ENCODE results near the gene EAF1. TPM values are rescaled to one million over a fixed set of nuclear protein-coding genes. Genes with fewer than 3 reads are reported as not detected.
"Not testable (repeated sequence)": the region's sequence is repeated elsewhere in the genome, so short reads cannot be mapped to it uniquely, and the experiment has no call there.

The EAF1 gene
- total RNA-seq, 1 donor from 2014 or later, result 24.9 TPM

DNA sequence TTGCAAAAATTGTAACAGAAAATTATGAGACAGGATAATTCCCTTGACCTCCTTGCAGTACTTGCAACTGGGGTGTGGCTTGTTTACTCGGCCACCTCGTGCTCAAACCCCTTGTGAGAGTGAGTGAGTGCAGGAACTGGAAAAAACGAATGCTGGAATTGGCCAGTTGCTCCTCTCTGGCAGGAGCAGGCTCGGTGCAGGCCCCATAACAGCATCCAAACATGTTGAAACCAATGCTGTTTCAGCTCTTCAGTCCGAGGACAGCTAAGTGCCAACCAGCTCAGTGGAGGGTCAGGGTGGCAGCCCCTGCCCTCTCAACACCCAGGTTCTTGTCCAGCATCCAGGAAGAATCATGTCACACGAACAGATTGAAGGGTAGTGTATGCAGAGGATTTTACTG is 36.9 kb upstream of the EAF1 start:
- peaks cover 17% of the 10 kb centered on the region for H3K36me3 Mint-ChIP-seq (ENCODE audit: low read depth)
- H3K27me3 Mint-ChIP-seq (ENCODE audit: low read depth), result no peaks in the 10 kb centered on the region
- no peak overlapping the region for H3K27ac Mint-ChIP-seq (ENCODE audit: unreplicated experiment)
- TF ChIP-seq, protein P1, sequence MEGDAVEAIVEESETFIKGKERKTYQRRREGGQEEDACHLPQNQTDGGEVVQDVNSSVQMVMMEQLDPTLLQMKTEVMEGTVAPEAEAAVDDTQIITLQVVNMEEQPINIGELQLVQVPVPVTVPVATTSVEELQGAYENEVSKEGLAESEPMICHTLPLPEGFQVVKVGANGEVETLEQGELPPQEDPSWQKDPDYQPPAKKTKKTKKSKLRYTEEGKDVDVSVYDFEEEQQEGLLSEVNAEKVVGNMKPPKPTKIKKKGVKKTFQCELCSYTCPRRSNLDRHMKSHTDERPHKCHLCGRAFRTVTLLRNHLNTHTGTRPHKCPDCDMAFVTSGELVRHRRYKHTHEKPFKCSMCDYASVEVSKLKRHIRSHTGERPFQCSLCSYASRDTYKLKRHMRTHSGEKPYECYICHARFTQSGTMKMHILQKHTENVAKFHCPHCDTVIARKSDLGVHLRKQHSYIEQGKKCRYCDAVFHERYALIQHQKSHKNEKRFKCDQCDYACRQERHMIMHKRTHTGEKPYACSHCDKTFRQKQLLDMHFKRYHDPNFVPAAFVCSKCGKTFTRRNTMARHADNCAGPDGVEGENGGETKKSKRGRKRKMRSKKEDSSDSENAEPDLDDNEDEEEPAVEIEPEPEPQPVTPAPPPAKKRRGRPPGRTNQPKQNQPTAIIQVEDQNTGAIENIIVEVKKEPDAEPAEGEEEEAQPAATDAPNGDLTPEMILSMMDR (conservative IDR thresholded peaks at IDR 0.05), result no peak
- no peaks in the 10 kb centered on the region for H3K4me1 Mint-ChIP-seq
- H3K4me3 Mint-ChIP-seq, result no peak overlapping the region
- DNase-seq (ENCODE audit: low read depth, low spot score), result no peak
- H3K9me3 Mint-ChIP-seq, result peaks cover 9% of the 10 kb centered on the region

DNA sequence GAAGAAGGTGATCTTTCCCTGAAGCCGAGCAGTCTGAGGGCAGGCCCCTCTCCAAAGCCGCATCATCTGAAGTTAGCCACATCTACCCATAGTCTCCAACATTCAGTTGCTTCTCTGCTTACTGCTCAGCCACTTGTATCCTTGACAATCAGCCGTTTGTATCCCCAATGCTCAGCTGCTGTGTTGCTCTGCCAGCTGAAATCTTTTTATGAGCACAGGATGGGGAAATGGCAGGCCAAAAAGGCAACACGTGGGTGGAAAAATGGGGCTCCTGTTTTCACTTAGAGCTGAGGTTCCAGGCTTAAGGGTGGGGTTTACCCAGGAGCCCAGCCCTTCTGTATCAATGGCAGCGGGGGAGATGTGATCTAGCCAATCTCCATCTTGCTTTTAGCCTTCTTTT is 36.4 kb upstream of the EAF1 start:
- TF ChIP-seq, protein P1 (conservative IDR thresholded peaks at IDR 0.05), result no peak
- peaks cover 18% of the 10 kb centered on the region for H3K36me3 Mint-ChIP-seq (ENCODE audit: low read depth)
- H3K9me3 Mint-ChIP-seq, result peaks cover 5% of the 10 kb centered on the region
- DNase-seq (ENCODE audit: low read depth, low spot score), result no peak
- no peak overlapping the region for H3K27ac Mint-ChIP-seq (ENCODE audit: unreplicated experiment)
- no peaks in the 10 kb centered on the region for H3K27me3 Mint-ChIP-seq (ENCODE audit: low read depth)
- H3K4me1 Mint-ChIP-seq, result no peaks in the 10 kb centered on the region
- H3K4me3 Mint-ChIP-seq, result no peak overlapping the region

DNA sequence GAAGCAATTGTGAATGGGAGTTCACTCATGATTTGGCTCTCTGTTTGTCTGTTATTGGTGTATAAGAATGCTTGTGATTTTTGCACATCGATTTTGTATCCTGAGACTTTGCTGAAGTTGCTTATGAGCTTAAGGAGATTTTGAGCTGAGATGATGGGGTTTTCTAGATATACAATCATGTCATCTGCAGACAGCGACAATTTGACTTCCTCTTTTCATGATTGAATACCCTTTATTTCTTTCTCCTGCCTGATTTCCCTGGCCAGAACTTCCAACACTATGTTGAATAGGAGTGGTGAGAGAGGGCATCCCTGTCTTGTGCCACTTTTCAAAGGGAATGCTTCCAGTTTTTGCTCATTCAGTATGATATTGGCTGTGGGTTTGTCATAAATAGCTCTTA is 34.1 kb upstream of the EAF1 start:
- H3K4me1 Mint-ChIP-seq; H3K27me3 Mint-ChIP-seq (ENCODE audit: low read depth); H3K9me3 Mint-ChIP-seq; DNase-seq (ENCODE audit: low read depth, low spot score); H3K27ac Mint-ChIP-seq (ENCODE audit: unreplicated experiment); H3K4me3 Mint-ChIP-seq: not testable (repeated sequence)
- H3K36me3 Mint-ChIP-seq (ENCODE audit: low read depth), result peaks cover 22% of the 10 kb centered on the region

DNA sequence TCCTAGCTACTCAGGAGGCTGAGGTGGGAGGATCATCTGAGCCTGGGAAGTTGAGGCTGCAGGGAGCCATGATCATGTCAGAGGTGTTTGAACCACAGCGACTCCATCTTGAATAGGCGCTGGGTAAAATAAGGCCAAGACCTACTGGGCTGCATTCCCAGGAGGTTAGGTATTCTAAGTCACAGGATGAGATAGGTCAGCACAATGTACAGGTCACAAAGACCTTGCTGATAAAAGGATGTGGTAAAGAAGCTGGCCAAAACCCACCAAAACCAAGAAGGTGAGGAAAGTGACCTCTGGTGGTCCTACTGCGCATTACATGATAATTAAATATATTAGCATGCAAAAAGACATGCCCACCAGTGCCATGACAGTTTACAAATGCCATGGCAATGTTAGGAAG is 28.7 kb upstream of the EAF1 start:
- not testable (repeated sequence) for H3K27me3 Mint-ChIP-seq (ENCODE audit: low read depth); H3K4me3 Mint-ChIP-seq; H3K4me1 Mint-ChIP-seq; DNase-seq (ENCODE audit: low read depth, low spot score); H3K27ac Mint-ChIP-seq (ENCODE audit: unreplicated experiment); H3K9me3 Mint-ChIP-seq
- H3K36me3 Mint-ChIP-seq (ENCODE audit: low read depth), result peaks cover 15% of the 10 kb centered on the region

DNA sequence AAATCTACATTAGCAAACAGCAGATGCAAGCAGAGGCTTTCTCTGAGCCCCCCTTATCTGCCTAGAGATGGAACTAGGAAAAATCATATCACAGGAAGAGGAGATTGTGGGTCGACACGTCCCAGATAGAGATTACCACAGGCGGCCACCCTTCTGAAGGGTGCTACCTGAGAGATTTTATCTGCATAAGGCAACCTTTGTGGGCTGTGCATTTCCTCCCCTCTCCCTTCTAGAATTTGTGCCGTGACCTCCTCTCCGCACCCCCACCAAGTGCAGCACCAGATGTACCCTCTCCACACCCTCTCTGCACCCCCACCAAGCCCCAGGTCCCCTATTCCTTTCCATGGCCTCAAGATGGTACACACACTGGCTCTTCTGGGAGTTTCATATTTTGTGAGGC is 27.4 kb upstream of the EAF1 start:
- Mint-ChIP-seq H3K4me3 (no peak overlapping the region), H3K36me3 (ENCODE audit: low read depth) (peaks cover 15% of the 10 kb centered on the region), H3K27me3 (ENCODE audit: low read depth) (no peaks in the 10 kb centered on the region), H3K27ac (ENCODE audit: unreplicated experiment) (no peak overlapping the region), H3K4me1 (no peaks in the 10 kb centered on the region), H3K9me3 (peaks cover 4% of the 10 kb centered on the region)
- TF ChIP-seq, protein P1 (conservative IDR thresholded peaks at IDR 0.05), result no peak
- no peak for DNase-seq (ENCODE audit: low read depth, low spot score)

DNA sequence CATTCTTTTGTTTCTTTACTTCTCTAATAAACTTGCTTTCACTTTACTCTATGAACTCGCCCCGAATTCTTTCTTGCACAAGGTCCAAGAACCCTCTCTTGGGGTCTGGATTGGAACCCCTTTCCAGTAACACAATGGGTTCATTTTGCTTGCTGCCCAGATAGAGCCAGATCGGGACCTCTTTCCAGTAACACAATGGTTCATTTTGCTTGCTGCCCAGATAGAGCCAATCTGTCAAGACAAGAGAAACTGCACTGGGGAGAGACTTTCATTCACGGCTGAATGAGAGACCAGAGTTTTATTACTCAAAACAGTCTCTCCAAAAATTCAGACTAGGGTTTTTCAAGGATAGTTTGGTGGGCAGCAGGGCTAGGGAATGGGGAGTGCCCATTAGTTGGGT is 25.5 kb upstream of the EAF1 start:
- TF ChIP-seq, protein P1 (conservative IDR thresholded peaks at IDR 0.05), result no peak

DNA sequence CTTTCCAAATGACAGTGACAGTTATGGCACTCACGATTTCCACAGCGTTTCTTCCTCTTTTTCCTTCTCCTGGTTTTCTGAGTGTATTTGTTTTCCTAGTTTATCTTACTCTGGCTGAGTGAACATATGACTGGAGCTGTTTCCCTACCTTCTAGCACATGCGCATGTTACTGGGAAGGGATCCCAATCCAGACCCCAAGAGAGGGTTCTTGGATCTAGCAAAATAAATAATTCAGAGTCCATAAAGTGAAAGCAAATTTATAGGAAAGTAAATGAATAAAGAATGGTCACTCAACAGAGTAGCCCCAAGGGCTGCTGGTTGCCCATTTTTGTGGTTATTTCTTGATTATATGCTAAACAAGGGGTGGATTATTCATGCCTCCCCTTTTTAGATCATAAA is 23.9 kb upstream of the EAF1 start:
- Mint-ChIP-seq H3K27ac (ENCODE audit: unreplicated experiment) (no peak overlapping the region), H3K4me3 (no peak overlapping the region), H3K4me1 (no peaks in the 10 kb centered on the region), H3K36me3 (ENCODE audit: low read depth) (no peaks in the 10 kb centered on the region), H3K9me3 (no peaks in the 10 kb centered on the region), H3K27me3 (ENCODE audit: low read depth) (no peaks in the 10 kb centered on the region)
- DNase-seq (ENCODE audit: low read depth, low spot score), result no peak
- TF ChIP-seq, protein P1 (conservative IDR thresholded peaks at IDR 0.05), result no peak

More for the DNA sequence above, 25.5 kb upstream of the EAF1 start:
- DNase-seq (ENCODE audit: low read depth, low spot score), result no peak
- no peaks in the 10 kb centered on the region for H3K27me3 Mint-ChIP-seq (ENCODE audit: low read depth)
- peaks cover 4% of the 10 kb centered on the region for H3K9me3 Mint-ChIP-seq
- no peaks in the 10 kb centered on the region for H3K4me1 Mint-ChIP-seq
- peaks cover 5% of the 10 kb centered on the region for H3K36me3 Mint-ChIP-seq (ENCODE audit: low read depth)
- H3K4me3 Mint-ChIP-seq, result no peak overlapping the region
- no peak overlapping the region for H3K27ac Mint-ChIP-seq (ENCODE audit: unreplicated experiment)
